Measurements from ENCODE around the gene MED15. TPM values are rescaled to one million over a fixed set of nuclear protein-coding genes. Genes with fewer than 3 reads are reported as not detected.
A peak's percentile ranks its signal among the peaks of the same experiment; 100 is the strongest.

MED15 gene
- total and polyA plus RNA-seq, 7 donors, result 25.8 to 86.8 (median 37.5) TPM

DNA sequence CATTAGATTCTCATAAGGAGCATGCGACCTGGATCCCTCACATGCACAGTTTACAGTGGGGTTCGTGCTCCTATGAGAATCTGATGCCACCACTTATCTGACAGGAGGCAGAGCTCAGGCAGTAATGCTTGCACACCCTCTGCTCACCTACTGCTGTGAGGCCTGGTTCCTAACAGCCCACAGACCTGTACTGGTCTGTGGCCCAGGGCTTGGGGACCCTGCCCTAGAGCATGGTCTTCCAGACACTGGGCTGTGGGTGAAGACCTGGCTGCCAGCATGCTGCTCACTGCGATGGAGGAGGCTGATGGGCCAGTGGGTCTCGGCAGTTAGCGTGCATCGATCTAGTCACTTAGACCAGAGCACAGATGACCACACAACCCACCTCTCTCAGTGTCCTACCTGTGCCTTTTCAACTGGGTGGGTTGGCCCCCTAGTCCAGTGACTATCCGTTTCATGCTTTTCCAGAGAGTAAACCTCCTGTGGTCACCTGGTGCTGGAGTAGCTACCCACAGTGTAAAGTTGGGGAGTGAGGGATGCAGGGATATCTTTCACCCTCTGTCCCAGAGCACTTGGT, 21.1 kb downstream of the MED15 start:
- Histone ChIP-seq H3K4me1 (peaks cover 3 to 72% (median 61%) of the 10 kb centered on the region in 4 donors), H3K9me3 (no peaks in the 10 kb centered on the region), H3K27me3 (no peaks in the 10 kb centered on the region), H3K4me3 (no peak overlapping the region), H3K27ac (no peak overlapping the region), H3K36me3 (peaks cover 0 to 24% (median 8%) of the 10 kb centered on the region in 4 donors)
- intact Hi-C loops (cut with DNase I), result no loop called here
- no peak for DNase-seq
- 96 to 98% methylated on average over 7 of the region's 7 CpGs for WGBS, 2 donors
- TF ChIP-seq POLR2A (IDR thresholded peaks at IDR 0.05), result no peak
- no peak for TF ChIP-seq EP300 (IDR thresholded peaks at IDR 0.05)
- no peak for TF ChIP-seq POLR2AphosphoS5 (IDR thresholded peaks at IDR 0.05)
- TF ChIP-seq, protein P1, sequence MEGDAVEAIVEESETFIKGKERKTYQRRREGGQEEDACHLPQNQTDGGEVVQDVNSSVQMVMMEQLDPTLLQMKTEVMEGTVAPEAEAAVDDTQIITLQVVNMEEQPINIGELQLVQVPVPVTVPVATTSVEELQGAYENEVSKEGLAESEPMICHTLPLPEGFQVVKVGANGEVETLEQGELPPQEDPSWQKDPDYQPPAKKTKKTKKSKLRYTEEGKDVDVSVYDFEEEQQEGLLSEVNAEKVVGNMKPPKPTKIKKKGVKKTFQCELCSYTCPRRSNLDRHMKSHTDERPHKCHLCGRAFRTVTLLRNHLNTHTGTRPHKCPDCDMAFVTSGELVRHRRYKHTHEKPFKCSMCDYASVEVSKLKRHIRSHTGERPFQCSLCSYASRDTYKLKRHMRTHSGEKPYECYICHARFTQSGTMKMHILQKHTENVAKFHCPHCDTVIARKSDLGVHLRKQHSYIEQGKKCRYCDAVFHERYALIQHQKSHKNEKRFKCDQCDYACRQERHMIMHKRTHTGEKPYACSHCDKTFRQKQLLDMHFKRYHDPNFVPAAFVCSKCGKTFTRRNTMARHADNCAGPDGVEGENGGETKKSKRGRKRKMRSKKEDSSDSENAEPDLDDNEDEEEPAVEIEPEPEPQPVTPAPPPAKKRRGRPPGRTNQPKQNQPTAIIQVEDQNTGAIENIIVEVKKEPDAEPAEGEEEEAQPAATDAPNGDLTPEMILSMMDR (IDR thresholded peaks at IDR 0.05), result no peak

DNA sequence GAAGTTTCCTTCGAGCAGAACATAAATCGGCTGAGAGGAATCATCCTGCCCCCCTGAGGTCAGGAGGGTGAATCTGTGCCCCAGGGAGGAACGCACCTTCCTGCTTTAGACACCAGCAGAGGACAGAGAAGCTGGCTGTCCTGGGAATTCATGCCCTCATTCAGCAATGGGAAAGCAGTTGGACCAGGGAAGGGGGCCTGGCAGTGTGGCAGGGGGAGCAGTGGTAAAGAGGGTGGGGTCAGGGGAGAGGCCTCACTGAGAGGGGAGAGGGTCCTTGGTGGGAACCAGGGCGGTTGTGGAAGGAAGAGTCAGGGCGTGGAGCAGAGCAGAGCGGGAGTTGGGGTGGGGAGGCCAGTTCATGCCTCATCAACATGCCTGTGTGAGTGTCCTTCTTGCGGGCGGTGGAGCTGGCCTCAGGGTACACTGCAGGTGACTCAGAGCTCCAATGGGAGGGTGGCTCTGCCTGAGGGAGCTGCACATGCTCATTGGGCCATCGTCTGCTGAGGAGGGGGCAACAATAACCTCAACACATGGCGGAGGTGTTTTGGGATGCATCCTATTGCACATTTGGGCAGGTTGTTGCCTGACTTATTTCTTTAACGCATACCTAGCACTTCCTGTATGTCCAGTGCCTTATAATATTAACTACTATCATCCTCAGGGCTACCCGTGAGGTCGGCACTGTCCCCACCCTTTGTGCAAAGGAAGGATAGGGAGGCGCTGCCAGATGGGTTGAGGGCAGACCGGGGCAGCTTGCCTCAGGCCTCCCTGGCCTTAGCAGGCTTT, 23.2 kb downstream of the MED15 start:
- Histone ChIP-seq H3K27ac (peak overlapping the region; percentile 77 to 89 (median 82)), H3K9me3 (no peaks in the 10 kb centered on the region), H3K4me3 (no peak overlapping the region), H3K27me3 (no peaks in the 10 kb centered on the region), H3K4me1 (peaks cover 3 to 71% (median 63%) of the 10 kb centered on the region in 4 donors), H3K36me3 (peaks cover 0 to 24% (median 8%) of the 10 kb centered on the region in 4 donors)
- intact Hi-C loops (cut with DNase I), result loop anchor here (2.0 kb wide), 1 partner anchor 22 kb away; no protein-coding TSS in a partner anchor
- DNase-seq, result no peak
- WGBS, 2 donors, result 51 to 80% methylated on average over 15 of the region's 15 CpGs
- TF ChIP-seq EP300 (IDR thresholded peaks at IDR 0.05) (no peak), POLR2AphosphoS5 (IDR thresholded peaks at IDR 0.05) (no peak), POLR2A (IDR thresholded peaks at IDR 0.05) (no peak)
- TF ChIP-seq, protein P1 (IDR thresholded peaks at IDR 0.05), result no peak

DNA sequence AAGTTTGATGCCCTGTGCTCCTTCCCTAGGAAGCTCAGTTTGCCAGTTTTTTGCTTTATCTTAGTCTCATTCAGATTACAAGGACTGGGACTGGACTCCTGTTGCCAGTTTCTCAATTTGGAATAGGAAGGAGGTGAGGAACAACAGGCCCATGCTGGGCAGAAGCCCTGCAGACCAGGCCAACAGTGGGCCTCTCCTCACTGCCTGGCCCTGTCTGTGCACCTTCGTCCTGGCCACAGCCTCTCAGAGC, 23.7 kb downstream of the MED15 start:
- Histone ChIP-seq H3K36me3 (peaks cover 0 to 20% (median 8%) of the 10 kb centered on the region in 4 donors), H3K4me1 (peaks cover 3 to 73% (median 60%) of the 10 kb centered on the region in 4 donors), H3K27ac (peak overlapping the region; percentile 77 to 89 (median 82)), H3K27me3 (no peaks in the 10 kb centered on the region), H3K4me3 (no peak overlapping the region), H3K9me3 (no peaks in the 10 kb centered on the region)
- 5 to 38% methylated on average over 1 of the region's 1 CpG for WGBS, 2 donors
- DNase-seq, result no peak
- TF ChIP-seq POLR2AphosphoS5 (IDR thresholded peaks at IDR 0.05), result no peak
- no peak for TF ChIP-seq EP300 (IDR thresholded peaks at IDR 0.05)
- no peak for TF ChIP-seq POLR2A (IDR thresholded peaks at IDR 0.05)
- TF ChIP-seq, protein P1 (IDR thresholded peaks at IDR 0.05), result no peak
- intact Hi-C loops (cut with DNase I), result loop anchor here (2.0 kb wide), 1 partner anchor 22 kb away; no protein-coding TSS in a partner anchor

DNA sequence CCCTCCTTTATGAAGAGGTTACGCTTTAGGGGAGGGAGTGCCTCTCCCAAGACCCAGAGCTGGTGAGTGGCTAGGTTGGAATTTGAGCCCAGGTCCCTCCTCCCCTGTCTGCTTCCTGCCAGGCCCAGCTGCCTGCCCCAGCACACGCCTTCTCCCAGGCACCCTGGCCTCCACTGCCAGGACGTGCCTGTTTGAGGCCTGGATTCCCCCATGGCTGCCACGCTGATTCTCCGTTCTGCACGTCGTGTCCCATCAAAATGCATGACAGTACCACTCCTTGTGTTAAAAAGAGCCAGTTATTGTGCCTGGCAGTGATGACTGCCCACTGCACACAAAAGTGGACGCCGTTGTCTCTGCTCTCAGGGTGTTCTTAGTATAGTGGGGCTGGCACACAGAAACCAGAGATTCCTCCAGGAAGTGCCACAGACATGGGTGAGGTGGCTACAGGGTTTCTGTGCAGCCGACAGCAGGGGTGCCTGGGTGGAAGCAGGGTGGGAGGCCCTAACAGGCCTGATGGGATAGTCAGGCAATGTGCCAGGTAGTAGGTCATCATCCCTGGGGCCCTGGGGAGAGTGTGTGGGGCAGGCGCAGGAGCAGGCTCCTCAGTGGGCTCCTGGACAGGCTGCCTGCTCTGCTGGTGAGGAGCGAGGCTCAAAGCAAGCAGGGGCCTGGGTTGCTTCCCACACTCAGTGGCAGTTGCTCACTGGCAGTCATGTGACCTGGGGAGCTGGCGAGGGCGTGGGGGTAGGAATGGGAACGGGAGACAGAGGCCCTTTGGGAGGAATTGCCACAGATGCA, 24.2 kb downstream of the MED15 start:
- peak; percentile 83 for DNase-seq
- H3K4me3 ChIP-seq, result no peak overlapping the region
- TF ChIP-seq EP300 (IDR thresholded peaks at IDR 0.05), result no peak
- peak in 1 of 4 donors; percentile 36 for TF ChIP-seq POLR2AphosphoS5 (IDR thresholded peaks at IDR 0.05)
- intact Hi-C loops (cut with DNase I), result loop anchor here (2.0 kb wide), 1 partner anchor 23 kb away; no protein-coding TSS in a partner anchor
- H3K36me3 ChIP-seq, result peaks cover 0 to 15% (median 8%) of the 10 kb centered on the region in 4 donors
- peaks cover 3 to 74% (median 60%) of the 10 kb centered on the region in 4 donors for H3K4me1 ChIP-seq
- no peaks in the 10 kb centered on the region for H3K9me3 ChIP-seq
- no peaks in the 10 kb centered on the region for H3K27me3 ChIP-seq
- peak overlapping the region; percentile 77 to 89 (median 82) for H3K27ac ChIP-seq
- 22 to 58% methylated on average over 15 of the region's 15 CpGs for WGBS, 2 donors

Data from sigmoid colon (tissue), 7 donors.